HCT116 (cell line): ENCODE data around the gene NCAPG2. TPM values are rescaled to one million over a fixed set of nuclear protein-coding genes. Genes with fewer than 3 reads are reported as not detected.

Experiments
- ATAC-seq: fragments of 200-7000 bp; cut with Tn5 transposase; 2 replicates; pipeline ENCODE4 v1.9.1; 2020; ENCODE audit warnings: mild to moderate bottlenecking, moderate library complexity
- BruUV-seq: library from RNA; stranded (reverse); fragments of 400-500 nt; replicated peaks from 2 replicates; lab custom pipeline; 2021; lab: Mats Ljungman, UMichigan
- CTCF ChIA-PET: fragments of 300-600 bp; sonication (Branson Sonifier 250); formaldehyde crosslinking; loops from one replicate; lab custom pipeline; 2021; ENCODE audit warnings: antibody characterized with exemption; lab: Charles Lee
- POLR2A ChIA-PET: fragments of 300-600, 350-600 bp; sonication (Branson Sonifier 250); formaldehyde crosslinking; loops from one replicate; lab custom pipeline; 2021; ENCODE audit warnings: antibody characterized with exemption; lab: Charles Lee
- RAD21 ChIA-PET, 2 experiments: fragments of 300-600 bp; sonication (Branson Sonifier 250); formaldehyde crosslinking; loops; one replicate each; lab custom pipeline; 2023; ENCODE audit warnings: low total read pairs in 2 of 2; ENCODE audit not compliant: uncharacterized antibody in 2 of 2, unreplicated experiment in 2 of 2, low non-redundant PET in 1 of 2; lab: Charles Lee
- DNase-seq: peaks from one replicate; pipeline ENCODE4 v3.0.0-alpha.2; 2010; ENCODE audit warnings: low read depth, low spot score
- H2AFZ ChIP-seq: fragments of 200-600 bp; shearing (Covaris generic), sonication (generic); 2 replicates; pipeline ENCODE4 v1.6.1; 2017; ENCODE audit warnings: low read depth, mixed run types, mixed read lengths, antibody characterized with exemption, low read length; ENCODE audit not compliant: poor library complexity, severe bottlenecking
- H3K27ac ChIP-seq: 2 replicates; pipeline ENCODE4 v1.5.1; 2012; ENCODE audit warnings: low read depth, low read length
- H3K27me3 ChIP-seq: fragments of 200-600 bp; sonication (generic); 2 replicates; pipeline ENCODE4 v1.6.1; 2016; ENCODE audit warnings: mixed run types, low read length, mixed read lengths; ENCODE audit not compliant: insufficient read depth
- H3K36me3 ChIP-seq, 2 experiments: fragments of 200-500 bp in 1 of 2; fragments of 200-600 bp in 1 of 2; sonication (Bioruptor generic) in 1 of 2; sonication (generic) in 1 of 2; 2 replicates each; pipeline versions ENCODE4 v1.5.1 to v1.6.1; 2014 to 2016; ENCODE audit warnings: low read length in 2 of 2, inconsistent platforms in 1 of 2, mixed read lengths in 1 of 2, mixed run types in 1 of 2; ENCODE audit not compliant: insufficient read depth in 2 of 2, control insufficient read depth in 1 of 2
- H3K4me1 ChIP-seq, 2 experiments: fragments of 200-600 bp in 1 of 2; sonication (generic) in 1 of 2; 2 replicates each; pipeline versions ENCODE4 v1.5.1 to v1.6.1; 2012 to 2017; ENCODE audit warnings: low read length in 2 of 2, inconsistent platforms in 1 of 2, mild to moderate bottlenecking in 1 of 2, mixed read lengths in 1 of 2, mixed run types in 1 of 2, moderate library complexity in 1 of 2; ENCODE audit not compliant: insufficient read depth in 2 of 2, control insufficient read depth in 1 of 2
- H3K4me2 ChIP-seq: fragments of 200-600 bp; sonication (generic); 2 replicates; pipeline ENCODE4 v1.6.1; 2017; ENCODE audit warnings: mixed run types, low read length, mixed read lengths
- H3K4me3 ChIP-seq, 2 experiments: fragments of 200-600 bp in 1 of 2; sonication (generic) in 1 of 2; replicated peaks in 1 of 2; 2 replicates each; pipeline ENCODE4 v1.5.1; 2011 to 2016; ENCODE audit warnings: low read length in 2 of 2, control low read depth in 1 of 2, low read depth in 1 of 2, mild to moderate bottlenecking in 1 of 2, mixed read lengths in 1 of 2, mixed run types in 1 of 2
- H3K79me2 ChIP-seq: fragments of 200-600 bp; sonication (generic); 2 replicates; pipeline ENCODE4 v1.6.1; 2017; ENCODE audit warnings: mild to moderate bottlenecking, mixed run types, low read length, moderate library complexity, mixed read lengths; ENCODE audit not compliant: insufficient read depth
- H3K9ac ChIP-seq: fragments of 200-600 bp; sonication (generic); 2 replicates; pipeline ENCODE4 v1.6.1; 2016; ENCODE audit warnings: low read length, mixed read lengths
- H3K9me2 ChIP-seq: fragments of 200-600 bp; sonication (generic), shearing (Covaris generic); 2 replicates; pipeline ENCODE4 v1.6.1; 2017; ENCODE audit warnings: mixed run types, mild to moderate bottlenecking, moderate library complexity; ENCODE audit not compliant: insufficient read depth
- H3K9me3 ChIP-seq, 2 experiments: fragments of 200-500 bp in 1 of 2; fragments of 200-600 bp in 1 of 2; sonication (Bioruptor generic) in 1 of 2; sonication (generic) in 1 of 2; 2 replicates each; pipeline ENCODE4 v1.6.1; 2014 to 2017; ENCODE audit warnings: low read length in 2 of 2, mixed read lengths in 2 of 2, inconsistent platforms in 1 of 2, low read depth in 1 of 2, mild to moderate bottlenecking in 1 of 2, mixed run types in 1 of 2, moderate library complexity in 1 of 2; ENCODE audit not compliant: control insufficient read depth in 1 of 2, insufficient read depth in 1 of 2
- H4K20me1 ChIP-seq: fragments of 200-600 bp; sonication (generic), shearing (Covaris generic); 2 replicates; pipeline ENCODE4 v1.6.1; 2017; ENCODE audit warnings: mixed run types, mild to moderate bottlenecking, moderate library complexity; ENCODE audit not compliant: insufficient read depth
- EGR1 ChIP-seq: IDR thresholded peaks from 2 replicates; pipeline ENCODE4 v1.6.1; 2012; ENCODE audit warnings: low read depth
- EZH2 ChIP-seq: fragments of 200-600 bp; sonication (generic); IDR thresholded peaks from 2 replicates; pipeline ENCODE4 v1.6.1; 2017; ENCODE audit warnings: antibody characterized with exemption, mixed run types
- FOSL1 ChIP-seq: IDR thresholded peaks from 2 replicates; pipeline ENCODE4 v1.6.1; 2012; ENCODE audit warnings: low read depth
- POLR2A ChIP-seq: IDR thresholded peaks from 2 replicates; pipeline ENCODE4 v1.7.0; 2011; ENCODE audit warnings: borderline replicate concordance; ENCODE audit not compliant: insufficient read depth, insufficient read length; ENCODE audit errors: extremely low read depth
- RAD21 ChIP-seq: IDR thresholded peaks from 2 replicates; pipeline ENCODE4 v1.6.1; 2012; ENCODE audit warnings: low read depth, mild to moderate bottlenecking
- SIN3A ChIP-seq: IDR thresholded peaks from 2 replicates; pipeline ENCODE4 v1.6.1; 2012; ENCODE audit warnings: low read depth
- SP1 ChIP-seq: IDR thresholded peaks from 2 replicates; pipeline ENCODE4 v1.6.1; 2012; ENCODE audit warnings: low read depth
- TCF7L2 ChIP-seq: IDR thresholded peaks from 2 replicates; pipeline ENCODE4 v1.7.0; 2011; ENCODE audit warnings: borderline replicate concordance, inconsistent platforms; ENCODE audit not compliant: insufficient read depth, insufficient read length; ENCODE audit errors: extremely low read depth
- YY1 ChIP-seq: IDR thresholded peaks from 2 replicates; pipeline ENCODE4 v1.6.1; 2011; ENCODE audit warnings: low read length, low read depth, moderate library complexity, mild to moderate bottlenecking; ENCODE audit not compliant: insufficient replicate concordance; ENCODE audit errors: extremely low read depth
- ZNF274 ChIP-seq: fragments of 200-500 bp; sonication (Bioruptor generic); IDR thresholded peaks from 2 replicates; pipeline ENCODE4 v1.6.1; 2014; ENCODE audit warnings: mild to moderate bottlenecking, low read depth, low read length, inconsistent platforms
- intact Hi-C: fragments of 100-400 bp; cut with micrococcal nuclease; formaldehyde crosslinking; loops from 2 replicates; pipeline ENCODE4 v1.10.0; 2022
- total RNA-seq: library from RNA; stranded (reverse); gene quantifications from one replicate; pipeline ENCODE4 v1.2.1, GENCODE V29; 2021; ENCODE audit not compliant: unreplicated experiment
- TF ChIP-seq, protein P1 (sequence below): IDR thresholded peaks from 2 replicates; pipeline ENCODE4 v1.6.1; 2012
- TF ChIP-seq, protein P2 (sequence below), 3 experiments: fragments of 200-600 bp in 1 of 3; sonication (generic) in 1 of 3; IDR thresholded peaks in 2 of 3; conservative IDR thresholded peaks in 1 of 3; 2 replicates each; pipeline ENCODE4 v1.5.1; 2012 to 2017; ENCODE audit warnings: low read depth in 2 of 3, low read length in 2 of 3, antibody characterized with exemption in 1 of 3, borderline replicate concordance in 1 of 3, control low read depth in 1 of 3, mild to moderate bottlenecking in 1 of 3, mixed read lengths in 1 of 3, mixed run types in 1 of 3, moderate library complexity in 1 of 3; ENCODE audit not compliant: insufficient read depth in 1 of 3
- TF ChIP-seq, protein P3 (sequence below): IDR thresholded peaks from 2 replicates; pipeline ENCODE4 v1.6.1; 2012; ENCODE audit warnings: low read depth

The NCAPG2 gene
- total RNA-seq, 1 experiment from 2014 or later, result 73.1 TPM

DNA sequence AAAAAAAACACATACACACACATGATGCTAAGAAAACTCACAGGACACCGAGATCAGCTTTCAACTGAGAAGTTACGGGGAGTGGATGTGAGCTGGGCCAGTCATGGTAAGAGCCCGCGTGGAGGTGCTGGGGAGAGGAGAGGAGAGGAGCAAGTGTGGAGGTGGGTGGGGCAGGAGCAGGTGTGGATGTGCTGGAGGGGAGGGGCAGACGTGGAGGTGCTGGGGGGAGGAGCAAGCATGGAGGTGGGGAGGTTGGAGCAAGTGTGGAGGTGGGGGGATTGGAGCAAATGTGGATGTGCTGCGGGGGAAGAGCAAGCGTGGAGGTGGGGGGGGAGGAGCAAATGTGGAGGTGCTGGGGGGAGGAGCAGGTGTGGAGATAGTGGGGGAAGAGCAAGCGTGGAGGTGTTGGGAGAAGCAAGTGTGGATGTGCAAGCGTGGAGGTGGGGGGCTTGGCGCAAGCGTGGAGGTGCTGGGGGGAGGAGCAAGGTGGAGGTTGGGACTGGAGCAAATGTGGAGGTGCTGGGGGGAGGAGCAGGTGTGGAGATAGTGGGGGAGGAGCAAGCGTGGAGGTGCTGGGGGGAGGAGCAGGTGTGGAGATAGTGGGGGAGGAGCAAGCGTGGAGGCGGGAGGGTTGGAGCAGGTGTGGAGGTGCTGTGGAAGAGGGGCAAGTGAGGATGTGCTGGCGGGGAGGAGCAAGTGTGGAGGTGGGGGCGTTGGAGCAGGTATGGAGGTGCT, 24.5 kb upstream of the NCAPG2 start:
- intact Hi-C loops, result no loop called here
- DNase-seq, result no peak
- Histone ChIP-seq H3K9ac (no peak overlapping the region), H3K9me3 (no peaks in the 10 kb centered on the region), H3K27ac (no peak overlapping the region), H3K9me2 (no peaks in the 10 kb centered on the region), H3K4me3 (no peak overlapping the region), H3K36me3 (peaks cover 0 to 3% of the 10 kb centered on the region in 2 experiments; a peak in 2 of 4 replicates), H3K4me1 (no peaks in the 10 kb centered on the region), H3K4me2 (no peak overlapping the region), H3K79me2 (no peaks in the 10 kb centered on the region), H3K27me3 (no peaks in the 10 kb centered on the region), H4K20me1 (no peaks in the 10 kb centered on the region), H2AFZ (no peak overlapping the region)
- no peak for ATAC-seq
- ChIA-PET POLR2A (no interaction called here), CTCF (no interaction called here), RAD21 (no interaction called here)
- TF ChIP-seq SP1 (no peak), RAD21 (no peak), TCF7L2 (no peak), POLR2A (no peak), ZNF274 (no peak), EZH2 (no peak), YY1 (no peak), FOSL1 (no peak)
- TF ChIP-seq, protein P1, sequence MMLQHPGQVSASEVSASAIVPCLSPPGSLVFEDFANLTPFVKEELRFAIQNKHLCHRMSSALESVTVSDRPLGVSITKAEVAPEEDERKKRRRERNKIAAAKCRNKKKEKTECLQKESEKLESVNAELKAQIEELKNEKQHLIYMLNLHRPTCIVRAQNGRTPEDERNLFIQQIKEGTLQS, result no peak
- BruUV-seq, result no TSS peak

DNA sequence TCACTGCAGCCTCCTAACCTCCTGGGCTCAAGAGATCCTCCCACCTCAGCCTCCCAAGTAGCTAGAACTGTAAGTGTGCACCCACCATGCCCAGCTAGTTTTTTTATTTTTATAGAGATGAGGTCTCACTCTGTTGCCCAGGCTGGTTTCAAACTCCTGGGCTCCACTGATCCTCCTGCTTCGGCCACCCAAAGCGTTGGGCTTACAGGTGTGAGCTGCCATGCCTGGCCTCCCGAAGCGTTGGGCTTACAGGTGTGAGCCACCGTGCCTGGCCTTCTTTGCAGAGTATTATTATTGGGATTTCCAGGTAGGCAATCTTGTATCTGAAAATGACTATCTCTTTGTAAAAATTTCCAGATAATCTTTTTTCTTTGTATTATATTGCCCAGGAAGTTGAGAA, 23.1 kb upstream of the NCAPG2 start:
- H3K79me2 ChIP-seq, result no peaks in the 10 kb centered on the region
- no peaks in the 10 kb centered on the region for H3K4me1 ChIP-seq
- H3K4me3 ChIP-seq, result no peak overlapping the region
- intact Hi-C loops, result no loop called here
- no peaks in the 10 kb centered on the region for H3K9me2 ChIP-seq
- no peaks in the 10 kb centered on the region for H3K27me3 ChIP-seq
- no peak overlapping the region for H3K27ac ChIP-seq
- RAD21 ChIA-PET, result no interaction called here
- ATAC-seq (no peak), DNase-seq (no peak)
- CTCF ChIA-PET, result no interaction called here
- POLR2A ChIA-PET, result no interaction called here
- peaks cover 0 to 3% of the 10 kb centered on the region in 2 experiments; a peak in 2 of 4 replicates for H3K36me3 ChIP-seq
- H3K4me2 ChIP-seq, result no peak overlapping the region
- H3K9me3 ChIP-seq, result no peaks in the 10 kb centered on the region
- H4K20me1 ChIP-seq, result no peaks in the 10 kb centered on the region
- no peak overlapping the region for H2AFZ ChIP-seq
- no TSS peak for BruUV-seq
- H3K9ac ChIP-seq, result no peak overlapping the region
- TF ChIP-seq YY1 (no peak), FOSL1 (no peak), EGR1 (no peak), TCF7L2 (no peak), SIN3A (no peak)
- TF ChIP-seq, protein P2, sequence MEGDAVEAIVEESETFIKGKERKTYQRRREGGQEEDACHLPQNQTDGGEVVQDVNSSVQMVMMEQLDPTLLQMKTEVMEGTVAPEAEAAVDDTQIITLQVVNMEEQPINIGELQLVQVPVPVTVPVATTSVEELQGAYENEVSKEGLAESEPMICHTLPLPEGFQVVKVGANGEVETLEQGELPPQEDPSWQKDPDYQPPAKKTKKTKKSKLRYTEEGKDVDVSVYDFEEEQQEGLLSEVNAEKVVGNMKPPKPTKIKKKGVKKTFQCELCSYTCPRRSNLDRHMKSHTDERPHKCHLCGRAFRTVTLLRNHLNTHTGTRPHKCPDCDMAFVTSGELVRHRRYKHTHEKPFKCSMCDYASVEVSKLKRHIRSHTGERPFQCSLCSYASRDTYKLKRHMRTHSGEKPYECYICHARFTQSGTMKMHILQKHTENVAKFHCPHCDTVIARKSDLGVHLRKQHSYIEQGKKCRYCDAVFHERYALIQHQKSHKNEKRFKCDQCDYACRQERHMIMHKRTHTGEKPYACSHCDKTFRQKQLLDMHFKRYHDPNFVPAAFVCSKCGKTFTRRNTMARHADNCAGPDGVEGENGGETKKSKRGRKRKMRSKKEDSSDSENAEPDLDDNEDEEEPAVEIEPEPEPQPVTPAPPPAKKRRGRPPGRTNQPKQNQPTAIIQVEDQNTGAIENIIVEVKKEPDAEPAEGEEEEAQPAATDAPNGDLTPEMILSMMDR (IDR thresholded peaks at IDR 0.05 in 2 of 3, conservative IDR thresholded peaks at IDR 0.05 in 1 of 3; ENCODE audit: borderline replicate concordance in 1 of 3, insufficient read depth in 1 of 3, low read depth in 2 of 3, low read length in 2 of 3), result no peak
- TF ChIP-seq, protein P3, sequence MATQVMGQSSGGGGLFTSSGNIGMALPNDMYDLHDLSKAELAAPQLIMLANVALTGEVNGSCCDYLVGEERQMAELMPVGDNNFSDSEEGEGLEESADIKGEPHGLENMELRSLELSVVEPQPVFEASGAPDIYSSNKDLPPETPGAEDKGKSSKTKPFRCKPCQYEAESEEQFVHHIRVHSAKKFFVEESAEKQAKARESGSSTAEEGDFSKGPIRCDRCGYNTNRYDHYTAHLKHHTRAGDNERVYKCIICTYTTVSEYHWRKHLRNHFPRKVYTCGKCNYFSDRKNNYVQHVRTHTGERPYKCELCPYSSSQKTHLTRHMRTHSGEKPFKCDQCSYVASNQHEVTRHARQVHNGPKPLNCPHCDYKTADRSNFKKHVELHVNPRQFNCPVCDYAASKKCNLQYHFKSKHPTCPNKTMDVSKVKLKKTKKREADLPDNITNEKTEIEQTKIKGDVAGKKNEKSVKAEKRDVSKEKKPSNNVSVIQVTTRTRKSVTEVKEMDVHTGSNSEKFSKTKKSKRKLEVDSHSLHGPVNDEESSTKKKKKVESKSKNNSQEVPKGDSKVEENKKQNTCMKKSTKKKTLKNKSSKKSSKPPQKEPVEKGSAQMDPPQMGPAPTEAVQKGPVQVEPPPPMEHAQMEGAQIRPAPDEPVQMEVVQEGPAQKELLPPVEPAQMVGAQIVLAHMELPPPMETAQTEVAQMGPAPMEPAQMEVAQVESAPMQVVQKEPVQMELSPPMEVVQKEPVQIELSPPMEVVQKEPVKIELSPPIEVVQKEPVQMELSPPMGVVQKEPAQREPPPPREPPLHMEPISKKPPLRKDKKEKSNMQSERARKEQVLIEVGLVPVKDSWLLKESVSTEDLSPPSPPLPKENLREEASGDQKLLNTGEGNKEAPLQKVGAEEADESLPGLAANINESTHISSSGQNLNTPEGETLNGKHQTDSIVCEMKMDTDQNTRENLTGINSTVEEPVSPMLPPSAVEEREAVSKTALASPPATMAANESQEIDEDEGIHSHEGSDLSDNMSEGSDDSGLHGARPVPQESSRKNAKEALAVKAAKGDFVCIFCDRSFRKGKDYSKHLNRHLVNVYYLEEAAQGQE, result no peak
